ENCODE data around the gene SLC45A1. TPM values are rescaled to one million over a fixed set of nuclear protein-coding genes. Genes with fewer than 3 reads are reported as not detected.
"Not testable (repeated sequence)": the region's sequence is repeated elsewhere in the genome, so short reads cannot be mapped to it uniquely, and the experiment has no call there.

SLC45A1 gene
- total RNA-seq, 2 experiments from 2014 or later = 0.77 to 0.95 TPM

GRCh38 chr1:8379513-8380186, 61.7 kb downstream of the SLC45A1 start:
- ChIA-PET POLR2A (no interaction called here), CTCF (interaction anchor here (1.1 to 1.5 kb wide), 2 partner anchors 11 to 30 kb away, joined by 4 read pairs; no protein-coding TSS in a partner anchor)
- Mint-ChIP-seq H3K4me1 (ENCODE audit: low read depth) (peaks cover 82% of the 10 kb centered on the region), H3K27ac (no peak overlapping the region), H3K36me3 (peaks cover 10% of the 10 kb centered on the region), H3K9me3 (no peaks in the 10 kb centered on the region), H3K27me3 (no peaks in the 10 kb centered on the region), H3K4me3 (no peak overlapping the region)
- no peak for DNase-seq
- intact Hi-C loops (cut with micrococcal nuclease) = loop anchor here (5.0 kb wide), 1 partner anchor 43 kb away; no protein-coding TSS in a partner anchor

DNA sequence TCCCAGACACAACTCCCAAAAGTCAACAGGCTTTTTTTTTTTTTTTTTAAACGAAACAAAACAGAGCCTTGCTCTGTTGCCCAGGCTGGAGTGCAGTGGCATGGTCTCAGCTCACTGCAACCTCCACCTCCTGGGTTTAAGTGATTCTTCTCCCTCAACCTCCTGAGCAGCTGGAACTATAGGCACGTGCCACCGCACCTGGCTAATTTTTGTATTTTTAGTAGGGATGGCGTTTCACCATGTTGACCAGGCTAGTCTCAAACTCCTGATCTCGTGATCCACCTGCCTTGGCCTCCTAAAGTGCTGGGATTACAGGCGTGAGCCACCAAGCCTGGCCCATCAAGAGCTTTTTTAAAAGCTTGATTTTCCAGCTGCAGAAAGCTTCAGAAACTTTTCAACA, 62.4 kb downstream of the SLC45A1 start:
- not testable (repeated sequence) for H3K4me3 Mint-ChIP-seq

DNA sequence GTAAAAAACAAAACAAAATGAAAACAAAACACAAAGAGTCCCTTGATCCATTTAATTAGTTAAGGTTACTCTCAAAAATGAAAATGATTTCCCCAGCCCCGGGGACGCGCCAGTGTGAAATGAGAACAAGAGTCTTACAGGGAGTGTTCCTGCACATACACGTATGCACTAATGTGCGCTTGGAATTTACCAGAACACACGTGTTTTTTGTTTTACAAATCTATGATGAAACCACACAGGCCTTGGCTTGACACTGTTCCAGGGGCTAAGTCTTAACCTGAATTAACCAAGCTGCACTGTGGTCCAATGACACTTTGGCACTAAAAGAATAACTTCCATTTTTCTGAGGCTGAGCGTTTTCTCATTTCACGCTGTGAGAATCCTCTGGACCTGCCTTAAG, 63.7 kb downstream of the SLC45A1 start:
- no peaks in the 10 kb centered on the region for H3K9me3 Mint-ChIP-seq
- ChIA-PET POLR2A (interaction anchor here (0.6 kb wide), 1 partner anchor 407 kb away, joined by 3 read pairs; no protein-coding TSS in a partner anchor), CTCF (no interaction called here)
- no peak for DNase-seq
- no peak overlapping the region for H3K4me3 Mint-ChIP-seq
- H3K36me3 Mint-ChIP-seq = peaks cover 17% of the 10 kb centered on the region
- H3K4me1 Mint-ChIP-seq (ENCODE audit: low read depth) = peaks cover 80% of the 10 kb centered on the region
- H3K27me3 Mint-ChIP-seq = no peaks in the 10 kb centered on the region
- intact Hi-C loops (cut with micrococcal nuclease) = loop anchor here (5.0 kb wide), 1 partner anchor 41 kb away; no protein-coding TSS in a partner anchor
- H3K27ac Mint-ChIP-seq = no peak overlapping the region

More for the DNA sequence above, 62.4 kb downstream of the SLC45A1 start:
- intact Hi-C loops (cut with micrococcal nuclease) = loop anchor here (5.0 kb wide), 1 partner anchor 42 kb away; no protein-coding TSS in a partner anchor
- CTCF ChIA-PET = interaction anchor here (0.7 to 1.5 kb wide), 2 partner anchors 29 to 366 kb away, joined by 3 to 4 read pairs; no protein-coding TSS in a partner anchor
- peaks cover 82% of the 10 kb centered on the region for H3K4me1 Mint-ChIP-seq (ENCODE audit: low read depth)
- H3K9me3 Mint-ChIP-seq, H3K27ac Mint-ChIP-seq, POLR2A ChIA-PET, H3K27me3 Mint-ChIP-seq, DNase-seq: not testable (repeated sequence)
- peaks cover 11% of the 10 kb centered on the region for H3K36me3 Mint-ChIP-seq

DNA sequence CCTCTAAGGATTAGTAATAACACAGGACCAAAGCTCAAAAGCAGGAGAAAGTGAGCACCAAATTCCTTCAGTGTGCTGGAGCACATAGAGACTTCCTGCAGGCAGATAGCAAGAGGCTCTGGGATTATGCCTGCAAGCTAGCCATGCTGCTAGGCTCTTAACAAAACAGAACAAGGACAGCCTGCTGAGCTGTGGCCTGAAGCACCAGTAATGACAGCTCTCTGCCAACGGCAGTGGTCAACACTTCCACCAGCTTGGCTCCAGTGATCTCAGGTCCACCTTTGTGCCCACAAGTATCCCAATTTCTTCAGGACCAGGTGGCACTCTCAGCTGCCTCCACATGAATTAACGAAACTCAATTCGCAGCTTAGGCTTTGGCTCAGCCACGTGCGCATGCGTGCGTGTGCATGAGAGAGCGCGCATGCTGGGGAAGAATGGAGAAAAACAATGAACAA, 64.2 kb downstream of the SLC45A1 start:
- ChIA-PET POLR2A (no interaction called here), CTCF (interaction anchor here (0.5 kb wide), 1 partner anchor 49 kb away, joined by 3 read pairs; no protein-coding TSS in a partner anchor)
- intact Hi-C loops (cut with micrococcal nuclease) = loop anchor here (5.0 kb wide), 1 partner anchor 40 kb away; no protein-coding TSS in a partner anchor
- H3K4me3 Mint-ChIP-seq = no peak overlapping the region
- H3K27me3 Mint-ChIP-seq = no peaks in the 10 kb centered on the region
- peaks cover 83% of the 10 kb centered on the region for H3K4me1 Mint-ChIP-seq (ENCODE audit: low read depth)
- H3K27ac Mint-ChIP-seq = peak overlapping the region; percentile 72
- H3K9me3 Mint-ChIP-seq = no peaks in the 10 kb centered on the region
- peaks cover 17% of the 10 kb centered on the region for H3K36me3 Mint-ChIP-seq
- DNase-seq = no peak

- intact Hi-C loops (cut with micrococcal nuclease) = loop anchor here (5.0 kb wide), 1 partner anchor 39 kb away; no protein-coding TSS in a partner anchor
- ChIA-PET CTCF (interaction anchor here (0.5 to 1.0 kb wide), 2 partner anchors 26 to 48 kb away, joined by 3 read pairs; no protein-coding TSS in a partner anchor), POLR2A (interaction anchor here (0.5 kb wide), 1 partner anchor 14 kb away, joined by 3 read pairs; no protein-coding TSS in a partner anchor)
- Mint-ChIP-seq H3K27me3 (no peaks in the 10 kb centered on the region), H3K4me1 (ENCODE audit: low read depth) (peaks cover 84% of the 10 kb centered on the region), H3K27ac (peak overlapping the region; percentile 72), H3K4me3 (peak overlapping the region; percentile 51), H3K9me3 (no peaks in the 10 kb centered on the region), H3K36me3 (peaks cover 15% of the 10 kb centered on the region)
- DNase-seq = no peak
Observed at GRCh38 chr1:8382608-8383505, 64.9 kb downstream of the SLC45A1 start.

- no peak for DNase-seq
- intact Hi-C loops (cut with micrococcal nuclease) = loop anchor here (5.0 kb wide), 1 partner anchor 38 kb away; no protein-coding TSS in a partner anchor
- Mint-ChIP-seq H3K27ac (peak overlapping the region; percentile 55), H3K4me1 (ENCODE audit: low read depth) (peaks cover 80% of the 10 kb centered on the region), H3K27me3 (no peaks in the 10 kb centered on the region), H3K4me3 (no peak overlapping the region), H3K9me3 (no peaks in the 10 kb centered on the region), H3K36me3 (peaks cover 18% of the 10 kb centered on the region)
- CTCF ChIA-PET = interaction anchor here (1.0 kb wide), 1 partner anchor 25 kb away, joined by 3 read pairs; no protein-coding TSS in a partner anchor
- POLR2A ChIA-PET = no interaction called here
Observed at GRCh38 chr1:8384088-8384487, 66.2 kb downstream of the SLC45A1 start.

DNA sequence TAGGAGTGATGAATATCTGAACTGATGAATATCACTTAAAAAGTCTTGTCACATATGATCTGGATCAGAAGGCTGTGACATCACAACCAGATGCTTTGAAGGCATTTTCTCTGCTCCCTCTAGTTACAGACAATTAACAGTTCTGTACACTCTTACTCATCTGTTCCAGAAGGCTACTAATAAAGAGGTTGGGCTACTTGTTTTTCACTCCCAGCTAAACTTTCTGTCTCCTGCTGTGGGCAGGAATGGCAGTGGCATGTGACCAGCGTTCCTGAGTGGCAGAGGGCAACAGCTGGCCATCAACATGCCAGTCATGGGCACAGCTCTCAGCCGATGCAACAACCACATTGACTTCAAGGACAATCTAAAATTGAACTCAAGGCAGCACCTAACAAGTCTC, 66.7 kb downstream of the SLC45A1 start:
- Mint-ChIP-seq H3K4me3 (no peak overlapping the region), H3K27me3 (no peaks in the 10 kb centered on the region), H3K4me1 (ENCODE audit: low read depth) (peaks cover 80% of the 10 kb centered on the region), H3K36me3 (peaks cover 18% of the 10 kb centered on the region), H3K27ac (peak overlapping the region; percentile 55), H3K9me3 (no peaks in the 10 kb centered on the region)
- ChIA-PET CTCF (no interaction called here), POLR2A (no interaction called here)
- DNase-seq = no peak
- intact Hi-C loops (cut with micrococcal nuclease) = loop anchor here (5.0 kb wide), 1 partner anchor 38 kb away; no protein-coding TSS in a partner anchor

DNA sequence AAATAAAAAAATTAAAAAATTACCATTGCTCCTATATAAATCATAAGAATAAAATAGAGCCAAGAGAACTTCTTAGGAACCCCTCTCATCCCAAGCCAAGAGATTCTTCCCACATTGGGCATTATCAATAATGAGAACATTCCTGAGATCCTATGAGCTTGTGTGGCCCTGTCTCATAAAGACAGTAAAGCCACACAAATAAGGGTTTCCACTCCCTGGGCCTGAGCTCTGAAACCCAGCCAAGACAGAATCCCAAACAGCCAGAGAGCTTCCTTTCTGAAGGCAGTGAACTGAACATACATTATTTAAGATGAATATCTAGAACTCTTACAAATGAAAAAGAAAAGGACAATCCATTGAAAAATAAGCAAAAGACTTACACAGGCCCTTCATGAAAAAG, 68.3 kb downstream of the SLC45A1 start:
- no peaks in the 10 kb centered on the region for H3K27me3 Mint-ChIP-seq
- intact Hi-C loops (cut with micrococcal nuclease) = no loop called here
- no peak for DNase-seq
- ChIA-PET CTCF (interaction anchor here (0.6 to 1.6 kb wide), 5 partner anchors 8 to 343 kb away, joined by 3 to 5 read pairs (median 4); no protein-coding TSS in a partner anchor), POLR2A (no interaction called here)
- H3K4me3 Mint-ChIP-seq = no peak overlapping the region
- H3K9me3 Mint-ChIP-seq = no peaks in the 10 kb centered on the region
- H3K4me1 Mint-ChIP-seq (ENCODE audit: low read depth) = peaks cover 84% of the 10 kb centered on the region
- peaks cover 20% of the 10 kb centered on the region for H3K36me3 Mint-ChIP-seq
- peak overlapping the region; percentile 21 for H3K27ac Mint-ChIP-seq

- H3K4me1 Mint-ChIP-seq (ENCODE audit: low read depth) = peaks cover 79% of the 10 kb centered on the region
- no peaks in the 10 kb centered on the region for H3K9me3 Mint-ChIP-seq
- intact Hi-C loops (cut with micrococcal nuclease) = no loop called here
- CTCF ChIA-PET = no interaction called here
- DNase-seq = no peak
- peaks cover 17% of the 10 kb centered on the region for H3K36me3 Mint-ChIP-seq
- H3K4me3 Mint-ChIP-seq = no peak overlapping the region
- H3K27ac Mint-ChIP-seq = peak overlapping the region; percentile 53
- POLR2A ChIA-PET = no interaction called here
- H3K27me3 Mint-ChIP-seq = no peaks in the 10 kb centered on the region
Observed at GRCh38 chr1:8388732-8389562, 71.0 kb downstream of the SLC45A1 start.

GRCh38 chr1:8389958-8390535, 72.1 kb downstream of the SLC45A1 start:
- peak; percentile 75 for DNase-seq
- Mint-ChIP-seq H3K27ac (peak overlapping the region; percentile 59), H3K27me3 (no peaks in the 10 kb centered on the region), H3K36me3 (peaks cover 17% of the 10 kb centered on the region), H3K9me3 (no peaks in the 10 kb centered on the region), H3K4me3 (no peak overlapping the region), H3K4me1 (ENCODE audit: low read depth) (peaks cover 79% of the 10 kb centered on the region)
- CTCF ChIA-PET = no interaction called here
- POLR2A ChIA-PET = no interaction called here
- intact Hi-C loops (cut with micrococcal nuclease) = loop anchor here (10.0 kb wide), 2 partner anchors 315 to 485 kb away; partner anchors contain the start of gene ENO1

DNA sequence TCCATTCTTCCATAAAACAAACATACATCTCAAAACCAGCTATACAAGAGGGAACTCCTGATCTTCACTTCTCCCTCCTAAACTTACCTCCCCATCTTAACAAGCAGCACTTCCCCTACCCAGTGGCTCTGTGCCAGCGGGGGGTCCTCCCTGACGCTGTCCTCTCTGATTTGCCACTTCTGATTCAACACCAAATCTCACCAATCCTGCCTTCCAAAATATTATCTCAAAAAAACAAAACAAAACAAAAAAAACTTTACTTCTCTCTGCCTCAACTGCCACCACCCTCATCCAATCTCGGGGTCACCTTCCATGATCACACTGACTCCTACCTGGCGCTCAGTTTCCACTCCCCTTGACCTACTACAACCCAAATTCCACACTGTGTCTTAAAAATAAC, 72.8 kb downstream of the SLC45A1 start:
- H3K4me1 Mint-ChIP-seq (ENCODE audit: low read depth) = peaks cover 80% of the 10 kb centered on the region
- no peaks in the 10 kb centered on the region for H3K9me3 Mint-ChIP-seq
- no peak for DNase-seq
- H3K27me3 Mint-ChIP-seq = no peaks in the 10 kb centered on the region
- H3K4me3 Mint-ChIP-seq = no peak overlapping the region
- peaks cover 18% of the 10 kb centered on the region for H3K36me3 Mint-ChIP-seq
- ChIA-PET CTCF (interaction anchor here (1.4 kb wide), 1 partner anchor 12 kb away, joined by 4 read pairs; no protein-coding TSS in a partner anchor), POLR2A (interaction anchor here (1.1 kb wide), 1 partner anchor 130 kb away, joined by 3 read pairs; no protein-coding TSS in a partner anchor)
- intact Hi-C loops (cut with micrococcal nuclease) = loop anchor here (10.0 kb wide), 2 partner anchors 314 to 484 kb away; partner anchors contain the start of gene ENO1
- H3K27ac Mint-ChIP-seq = peak overlapping the region; percentile 6
